HepG2 (cell line): ENCODE results near the gene DDN.

Experiments used
- CHD2 ChIP-seq: IDR thresholded peaks from 2 replicates; pipeline ENCODE4 v1.6.1; 2011; ENCODE audit warnings: low read depth, low read length, improper control_type of control experiment
- EZH2 ChIP-seq: conservative IDR thresholded peaks from 2 replicates; pipeline ENCODE4 v1.6.1; 2012; ENCODE audit warnings: mild to moderate bottlenecking, low read depth, low read length, moderate library complexity
- FOXM1 ChIP-seq: sonication (generic); formaldehyde crosslinking; IDR thresholded peaks from 2 replicates; pipeline ENCODE4 v1.5.0; 2020; ENCODE audit warnings: missing genetic modification reagents
- SALL2 ChIP-seq: sonication (generic); formaldehyde crosslinking; IDR thresholded peaks from 2 replicates; pipeline ENCODE4 v1.8.1; 2023; ENCODE audit warnings: mild to moderate bottlenecking, missing genetic modification reagents, inconsistent platforms
- STAG1 ChIP-seq: sonication (generic); formaldehyde crosslinking; IDR thresholded peaks from 2 replicates; pipeline ENCODE4 v1.4.0; 2020; ENCODE audit warnings: missing genetic modification reagents
- TAF1 ChIP-seq: sonication (generic); formaldehyde crosslinking; IDR thresholded peaks from 2 replicates; pipeline ENCODE4 v1.4.0; 2020; ENCODE audit warnings: missing genetic modification reagents
- ZNF264 ChIP-seq: sonication (generic); formaldehyde crosslinking; IDR thresholded peaks from 2 replicates; pipeline ENCODE4 v1.4.0; 2020; ENCODE audit warnings: missing genetic modification reagents
- ZNF672 ChIP-seq: sonication (generic); formaldehyde crosslinking; IDR thresholded peaks from 2 replicates; pipeline ENCODE4 v1.8.1; 2022; ENCODE audit warnings: missing genetic modification reagents
- TF ChIP-seq, protein P1 (sequence below): sonication (generic); formaldehyde crosslinking; IDR thresholded peaks from 2 replicates; pipeline ENCODE4 v1.8.1; 2022; ENCODE audit warnings: low read depth, mild to moderate bottlenecking, missing genetic modification reagents
- TF ChIP-seq, protein P2 (sequence below): sonication (generic); formaldehyde crosslinking; IDR thresholded peaks from 2 replicates; pipeline ENCODE4 v1.8.1; 2023; ENCODE audit warnings: mild to moderate bottlenecking, missing genetic modification reagents

DNA sequence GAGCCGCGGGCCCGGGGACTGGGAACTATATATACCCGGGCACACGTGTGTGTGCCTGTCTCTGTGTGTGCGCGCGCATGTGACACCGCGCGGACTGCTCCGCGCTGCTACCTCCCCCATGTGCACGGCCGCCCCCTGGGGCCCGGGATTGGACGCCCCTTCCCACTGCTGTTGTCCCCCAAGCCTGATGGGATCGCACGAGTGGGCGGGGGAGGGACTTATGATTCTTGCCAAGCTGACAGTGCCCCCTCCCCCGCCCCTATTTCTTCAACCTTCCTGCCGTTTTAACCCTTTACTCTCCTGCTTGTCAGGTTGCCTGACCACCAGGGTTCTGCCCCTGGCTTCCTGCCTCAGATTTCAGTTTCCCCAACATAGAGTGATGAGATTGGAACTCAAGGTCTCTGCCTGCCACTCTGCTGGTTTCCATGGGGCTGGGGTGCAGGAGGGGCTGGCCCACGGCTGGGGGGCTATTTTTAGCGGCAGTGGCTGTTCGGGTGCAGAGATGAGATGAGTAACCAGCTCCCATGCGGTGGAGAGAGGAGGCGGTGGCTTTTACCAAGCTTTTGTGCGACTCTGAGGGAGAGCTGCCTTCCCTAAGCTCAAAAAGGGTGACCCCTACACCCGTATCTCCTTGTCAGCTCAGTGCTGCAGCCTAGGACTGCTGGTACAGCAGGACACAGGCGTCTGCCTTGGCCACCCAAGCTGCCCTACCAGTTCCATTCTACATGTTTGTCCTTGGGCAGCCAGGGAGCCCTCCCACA is at the start of gene DDN:
- TF ChIP-seq, protein P1, sequence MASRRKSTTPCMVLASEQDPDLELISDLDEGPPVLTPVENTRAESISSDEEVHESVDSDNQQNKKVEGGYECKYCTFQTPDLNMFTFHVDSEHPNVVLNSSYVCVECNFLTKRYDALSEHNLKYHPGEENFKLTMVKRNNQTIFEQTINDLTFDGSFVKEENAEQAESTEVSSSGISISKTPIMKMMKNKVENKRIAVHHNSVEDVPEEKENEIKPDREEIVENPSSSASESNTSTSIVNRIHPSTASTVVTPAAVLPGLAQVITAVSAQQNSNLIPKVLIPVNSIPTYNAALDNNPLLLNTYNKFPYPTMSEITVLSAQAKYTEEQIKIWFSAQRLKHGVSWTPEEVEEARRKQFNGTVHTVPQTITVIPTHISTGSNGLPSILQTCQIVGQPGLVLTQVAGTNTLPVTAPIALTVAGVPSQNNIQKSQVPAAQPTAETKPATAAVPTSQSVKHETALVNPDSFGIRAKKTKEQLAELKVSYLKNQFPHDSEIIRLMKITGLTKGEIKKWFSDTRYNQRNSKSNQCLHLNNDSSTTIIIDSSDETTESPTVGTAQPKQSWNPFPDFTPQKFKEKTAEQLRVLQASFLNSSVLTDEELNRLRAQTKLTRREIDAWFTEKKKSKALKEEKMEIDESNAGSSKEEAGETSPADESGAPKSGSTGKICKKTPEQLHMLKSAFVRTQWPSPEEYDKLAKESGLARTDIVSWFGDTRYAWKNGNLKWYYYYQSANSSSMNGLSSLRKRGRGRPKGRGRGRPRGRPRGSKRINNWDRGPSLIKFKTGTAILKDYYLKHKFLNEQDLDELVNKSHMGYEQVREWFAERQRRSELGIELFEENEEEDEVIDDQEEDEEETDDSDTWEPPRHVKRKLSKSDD (CRISPR knock-in tag) = no peak
- TF ChIP-seq STAG1 (CRISPR knock-in tag) (no peak), FOXM1 (CRISPR knock-in tag) (no peak), SALL2 (no peak), CHD2 (no peak), ZNF264 (no peak), TAF1 (CRISPR knock-in tag) (no peak), EZH2 (no peak), ZNF672 (CRISPR knock-in tag) (no peak)
- TF ChIP-seq, protein P2, sequence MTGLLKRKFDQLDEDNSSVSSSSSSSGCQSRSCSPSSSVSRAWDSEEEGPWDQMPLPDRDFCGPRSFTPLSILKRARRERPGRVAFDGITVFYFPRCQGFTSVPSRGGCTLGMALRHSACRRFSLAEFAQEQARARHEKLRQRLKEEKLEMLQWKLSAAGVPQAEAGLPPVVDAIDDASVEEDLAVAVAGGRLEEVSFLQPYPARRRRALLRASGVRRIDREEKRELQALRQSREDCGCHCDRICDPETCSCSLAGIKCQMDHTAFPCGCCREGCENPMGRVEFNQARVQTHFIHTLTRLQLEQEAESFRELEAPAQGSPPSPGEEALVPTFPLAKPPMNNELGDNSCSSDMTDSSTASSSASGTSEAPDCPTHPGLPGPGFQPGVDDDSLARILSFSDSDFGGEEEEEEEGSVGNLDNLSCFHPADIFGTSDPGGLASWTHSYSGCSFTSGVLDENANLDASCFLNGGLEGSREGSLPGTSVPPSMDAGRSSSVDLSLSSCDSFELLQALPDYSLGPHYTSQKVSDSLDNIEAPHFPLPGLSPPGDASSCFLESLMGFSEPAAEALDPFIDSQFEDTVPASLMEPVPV (CRISPR knock-in tag) = no peak
